AML-193 (cell line): ENCODE measurements around the gene SIGMAR1.
A peak's percentile ranks its signal among the peaks of the same experiment; 100 is the strongest.

Experiments
- DNase-seq, 2 experiments: peaks; one replicate each; lab custom pipeline; 2025; lab: John Stamatoyannopoulos, UW

Gene SIGMAR1

DNA sequence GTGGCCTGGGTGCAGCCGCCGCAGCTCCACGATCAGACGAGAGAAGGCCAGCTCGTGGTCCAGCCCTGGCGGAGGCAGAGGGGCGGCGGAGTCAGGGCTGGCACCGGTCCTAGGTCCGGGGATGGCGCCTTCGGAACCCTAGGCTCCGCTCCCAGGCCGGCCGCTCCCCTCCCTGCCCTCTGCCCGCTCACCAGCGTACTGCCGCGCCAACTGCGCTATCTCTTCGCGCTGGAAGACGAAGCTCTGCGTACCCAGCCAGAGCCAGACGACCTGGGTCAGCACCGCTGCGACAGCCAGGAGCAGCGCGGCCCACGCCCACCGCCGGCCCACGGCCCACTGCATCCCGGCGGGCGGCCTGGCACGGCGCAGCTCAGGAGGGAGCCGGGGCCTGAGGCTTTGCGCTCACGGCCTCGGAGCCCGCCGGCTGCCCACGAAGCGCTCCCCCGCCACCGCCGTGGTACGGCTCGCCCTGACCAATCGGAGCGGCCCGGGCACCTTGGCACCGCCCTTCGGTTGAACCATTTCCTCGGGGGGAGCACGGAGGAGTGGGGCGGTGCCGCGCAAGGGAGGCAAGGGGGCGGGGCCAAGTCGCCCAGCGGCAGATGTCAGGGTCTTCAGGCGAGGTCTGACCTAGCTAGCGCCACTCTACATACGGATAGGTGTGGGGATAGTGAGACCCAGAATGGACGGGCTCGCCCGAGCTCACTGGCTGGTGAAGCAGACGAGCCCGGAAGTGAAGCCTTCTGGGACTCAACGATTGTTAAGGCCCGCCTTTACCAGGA is at the start of gene SIGMAR1:
SIGMAR1 (minus strand) TSS at position 432 of the 782 bp plus-strand sequence; CDS start at position 342, 90 bp downstream.
- peak; percentile 69 to 84 for DNase-seq

GRCh38 chr9:34686732-34687131 is 49.1 kb upstream of the SIGMAR1 start:
- no peak for DNase-seq

DNA sequence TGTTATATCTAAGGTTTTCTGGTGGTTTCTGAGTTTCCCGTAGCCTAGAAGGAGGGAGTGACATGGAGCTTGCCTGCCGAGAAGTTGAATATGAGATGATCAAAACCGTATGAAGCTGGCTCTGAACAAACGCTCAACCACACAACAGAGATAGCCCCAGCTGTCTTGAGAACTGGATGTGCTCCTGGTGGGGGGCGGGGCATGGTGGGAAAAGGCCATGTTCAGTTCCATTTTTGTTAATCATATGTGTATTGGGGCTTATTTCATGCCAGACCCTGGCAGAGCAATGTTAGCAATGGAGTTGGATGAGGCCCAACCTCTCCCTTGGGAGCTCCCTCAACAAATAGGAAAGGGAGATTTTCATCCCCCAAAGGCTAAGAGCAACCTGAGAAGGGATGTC is 48.6 kb upstream of the SIGMAR1 start:
- no peak for DNase-seq

DNA sequence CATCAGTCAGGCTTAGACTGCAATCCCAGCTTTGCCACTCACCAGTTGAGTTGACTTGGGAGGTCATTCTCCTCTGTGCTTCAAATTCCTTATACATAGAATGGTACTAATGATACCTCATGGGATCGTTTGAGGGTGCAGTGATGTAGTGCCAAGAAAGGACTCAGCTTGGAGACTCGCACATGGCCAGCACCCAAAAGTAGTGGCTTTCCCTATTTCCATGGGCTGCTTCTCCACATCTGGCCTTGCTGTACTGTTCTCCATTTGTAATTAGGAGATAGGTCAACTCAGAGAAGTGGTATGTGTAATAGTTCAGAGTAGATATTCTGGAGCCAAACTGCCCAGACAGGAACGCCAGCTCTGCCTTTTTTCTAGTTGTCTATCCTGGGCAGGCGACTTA is 48.0 kb upstream of the SIGMAR1 start:
- DNase-seq = no peak

DNA sequence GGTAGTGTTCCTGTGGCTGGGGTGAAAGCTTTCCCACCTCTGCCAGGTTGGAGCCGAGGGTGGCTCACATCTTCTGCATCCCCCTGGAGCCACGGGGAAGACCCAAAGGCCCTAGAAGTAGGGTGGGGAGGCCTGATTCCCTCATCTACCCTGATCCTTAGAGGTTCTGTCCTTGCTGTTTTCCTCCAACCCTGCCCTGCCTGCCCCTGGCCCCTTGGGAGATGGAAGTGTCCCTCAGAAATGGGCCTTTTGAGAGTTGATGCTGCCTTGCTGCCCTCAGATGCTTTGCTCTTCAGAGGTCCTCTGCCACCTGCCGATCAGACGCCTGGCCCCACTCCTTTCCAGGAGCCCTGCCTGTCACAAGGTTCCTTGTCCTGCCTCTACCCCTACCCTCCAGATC is 47.2 kb upstream of the SIGMAR1 start:
- no peak for DNase-seq

- no peak for DNase-seq
These were observed 46.6 kb upstream of the SIGMAR1 start for GRCh38 chr9:34684145-34684544.

GRCh38 chr9:34675869-34676268 is 38.3 kb upstream of the SIGMAR1 start:
- no peak for DNase-seq

DNA sequence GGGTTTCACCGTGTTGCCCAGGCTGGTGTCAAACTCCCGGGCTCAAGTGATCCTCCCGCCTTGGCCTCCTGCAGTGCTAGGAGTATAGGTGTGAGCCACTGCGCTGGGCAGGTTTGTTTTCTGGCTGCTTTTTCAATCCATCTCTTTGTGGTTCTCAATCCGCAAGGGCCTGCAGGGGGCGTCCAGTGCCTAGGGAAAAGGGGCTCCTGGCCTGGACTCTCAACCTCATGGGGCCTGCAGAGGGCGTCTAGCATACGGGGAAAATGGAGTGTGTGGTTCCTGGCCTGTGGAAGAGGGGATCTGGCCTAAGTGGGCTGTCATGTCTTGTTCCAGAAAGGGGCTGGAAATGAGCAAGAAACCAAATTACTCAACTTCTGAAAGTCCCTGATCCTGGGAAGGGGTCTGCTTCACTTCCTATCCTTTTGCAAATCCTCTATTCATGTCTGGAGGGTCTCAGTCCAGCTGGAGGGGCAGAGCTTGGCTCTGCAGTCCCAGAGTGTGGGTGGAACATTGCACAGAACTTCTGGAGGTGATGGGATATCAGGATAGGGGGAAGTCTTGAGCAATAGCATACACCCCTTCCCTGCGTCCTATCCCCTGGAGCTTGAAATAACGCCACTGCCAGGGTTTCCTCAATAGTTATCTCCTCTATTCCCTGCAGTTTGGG is 37.6 kb upstream of the SIGMAR1 start:
- peak; percentile 63 to 75 for DNase-seq

DNA sequence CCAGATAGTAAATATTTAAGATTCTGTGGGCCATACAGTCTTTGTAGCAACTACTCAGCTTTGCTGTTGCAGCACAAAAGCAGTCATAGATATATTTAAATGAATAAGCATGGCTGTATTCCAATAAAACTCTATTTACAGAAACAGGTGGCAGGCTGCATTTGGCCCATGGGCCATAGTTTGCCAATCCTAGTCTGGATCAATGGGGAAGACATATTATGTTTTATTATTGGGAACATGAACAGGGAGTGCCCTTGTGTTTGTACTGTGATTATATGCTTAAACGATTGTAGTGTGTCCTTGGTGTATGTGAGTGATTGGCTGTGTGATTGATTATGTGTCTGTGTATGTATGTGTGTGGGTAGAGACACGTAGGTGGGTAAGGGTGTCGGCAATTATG is 36.9 kb upstream of the SIGMAR1 start:
- DNase-seq = no peak

DNA sequence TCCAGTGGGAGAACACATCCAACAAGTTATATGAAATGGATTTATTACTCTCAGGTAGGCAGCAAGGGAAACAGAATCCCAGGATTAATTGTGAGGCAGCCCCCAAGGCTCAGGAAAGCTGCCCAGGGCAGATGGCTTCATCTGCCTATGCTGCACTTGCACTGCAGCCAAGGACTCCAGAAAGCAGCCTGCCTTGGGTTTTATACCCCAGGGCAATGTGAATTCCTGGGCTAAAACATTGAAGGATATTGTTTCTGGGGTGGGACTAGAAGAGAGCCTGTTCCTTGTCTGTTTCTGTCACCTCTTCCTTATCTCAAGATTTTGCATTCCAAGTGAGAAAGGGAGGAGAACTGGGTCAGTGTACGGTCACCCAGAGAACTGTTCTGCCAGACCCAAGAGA is 33.7 kb upstream of the SIGMAR1 start:
- no peak for DNase-seq

DNA sequence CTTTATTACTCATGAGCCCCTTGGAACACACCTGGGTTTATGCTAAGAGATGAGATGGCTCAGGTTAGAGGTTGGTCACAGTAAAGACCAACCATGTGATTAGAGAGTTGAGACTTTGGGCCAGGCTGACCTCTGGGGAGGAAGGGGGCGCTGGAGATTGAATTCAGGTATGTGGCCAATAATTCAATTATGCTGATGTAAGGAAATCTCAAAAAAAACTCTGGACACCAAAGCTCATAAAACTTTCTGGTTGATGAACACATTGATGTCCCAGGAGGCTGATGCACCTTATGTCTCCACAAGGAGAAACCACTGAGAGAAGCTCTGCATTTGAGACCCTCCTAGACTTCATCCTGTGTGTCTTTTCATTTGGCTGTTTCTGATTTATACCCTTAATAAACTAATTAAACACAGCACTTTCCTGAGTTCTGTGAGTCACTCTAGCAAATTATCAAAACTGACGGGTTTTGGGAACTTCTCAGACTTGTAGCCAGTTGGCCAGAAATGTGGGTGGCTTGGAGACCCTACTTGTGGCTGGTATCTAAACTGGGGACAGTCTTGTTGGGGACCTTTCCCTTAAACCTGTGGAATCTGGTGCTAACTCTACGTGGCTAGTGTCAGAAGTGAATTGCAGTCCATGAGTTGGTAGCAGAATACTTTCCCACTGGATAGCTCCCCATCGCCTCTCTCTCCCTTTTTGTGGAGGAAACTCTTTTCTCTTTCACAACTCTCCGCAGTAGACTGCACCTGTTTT is 32.4 kb upstream of the SIGMAR1 start:
- DNase-seq = no peak

GRCh38 chr9:34665381-34666250 is 28.0 kb upstream of the SIGMAR1 start:
- DNase-seq = peak; percentile 43 to 50

GRCh38 chr9:34665067-34665380 is 27.4 kb upstream of the SIGMAR1 start:
- no peak for DNase-seq

- peak; percentile 45 to 64 for DNase-seq
These were observed 26.9 kb upstream of the SIGMAR1 start for GRCh38 chr9:34664281-34665066.

GRCh38 chr9:34663303-34663605 is 25.7 kb upstream of the SIGMAR1 start:
- DNase-seq = no peak

DNA sequence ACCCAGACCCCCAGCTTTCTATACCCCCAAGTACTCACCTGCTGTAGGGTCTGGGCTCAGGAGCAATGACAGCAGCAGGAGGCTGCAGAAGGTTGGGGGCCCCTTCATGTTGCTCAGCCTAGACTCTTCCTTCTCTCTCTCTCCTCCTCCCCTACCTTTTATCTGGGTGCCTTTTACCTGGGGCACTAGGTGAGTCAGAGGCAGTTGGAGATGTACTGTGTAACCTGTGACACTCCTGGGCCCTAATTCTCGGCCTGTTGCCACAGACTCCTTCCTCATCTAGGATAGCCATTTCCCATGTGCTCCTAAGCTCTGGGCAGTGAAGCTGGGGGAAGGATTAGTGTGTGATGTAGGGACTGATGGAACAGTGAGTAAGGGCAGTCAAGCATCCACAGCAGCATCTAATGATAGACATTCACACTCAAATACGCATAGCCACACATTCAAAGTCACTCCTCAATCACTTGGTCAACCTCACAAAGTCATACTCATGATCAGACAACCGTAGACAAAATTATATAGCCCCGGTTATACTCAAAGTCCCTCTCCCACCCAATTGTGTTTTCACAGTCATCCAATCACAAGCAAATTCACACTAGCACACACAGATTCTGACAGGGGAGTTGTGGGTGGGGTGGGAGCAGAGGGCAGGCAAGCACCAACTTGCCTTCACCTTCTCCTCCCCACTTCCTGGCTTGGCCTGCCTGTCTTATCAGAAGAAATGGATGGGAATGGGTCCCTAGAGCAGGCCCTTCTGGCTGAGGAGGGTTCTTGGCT is 25.1 kb upstream of the SIGMAR1 start, which contains the start of gene CCL27:
CCL27 (minus strand) TSS at position 132 of the 777 bp plus-strand sequence; CDS start at position 108, 24 bp downstream.
- no peak for DNase-seq

- DNase-seq = no peak
These were observed 22.1 kb upstream of the SIGMAR1 start for GRCh38 chr9:34659592-34660253.

DNA sequence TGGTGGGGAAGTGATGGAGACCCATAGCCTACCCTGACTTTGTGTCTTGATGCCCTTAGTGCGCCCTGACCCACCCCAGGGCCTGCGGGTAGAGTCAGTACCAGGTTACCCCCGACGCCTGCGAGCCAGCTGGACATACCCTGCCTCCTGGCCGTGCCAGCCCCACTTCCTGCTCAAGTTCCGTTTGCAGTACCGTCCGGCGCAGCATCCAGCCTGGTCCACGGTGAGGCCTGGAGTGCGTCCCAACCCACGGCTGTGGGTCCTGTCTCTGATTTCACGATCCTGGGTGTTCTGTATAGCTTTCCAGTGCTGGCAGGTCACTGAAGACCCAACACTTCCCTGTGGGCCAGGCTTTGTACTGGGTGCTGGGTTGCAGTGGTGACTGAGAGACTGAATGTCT is 20.9 kb upstream of the SIGMAR1 start:
- DNase-seq = no peak

- no peak for DNase-seq
These were observed 19.4 kb upstream of the SIGMAR1 start for GRCh38 chr9:34656992-34657391.

- no peak for DNase-seq
These were observed 17.8 kb upstream of the SIGMAR1 start for GRCh38 chr9:34655394-34655793.
